Right cardiac atrium (tissue), 5 donors: ENCODE results near the gene CAPN8. TPM values are rescaled to one million over a fixed set of nuclear protein-coding genes. Genes with fewer than 3 reads are reported as not detected.

Experiments
- ATAC-seq, 2 donors: fragments of 200-7000 bp; cut with Tn5 transposase; one replicate each; pipeline versions ENCODE4 v1.8.0 to v1.9.1; 2020; ENCODE audit warnings: moderate library complexity in 2 of 2, mild to moderate bottlenecking in 1 of 2
- DNase-seq, 3 donors: peaks; one replicate each; pipeline ENCODE4 v3.0.0-alpha.2; 2020
- H3K27ac ChIP-seq: one replicate; pipeline ENCODE4 v1.5.1; 2013; ENCODE audit warnings: mild to moderate bottlenecking, low read length, control low read depth, moderate library complexity
- H3K27me3 ChIP-seq: one replicate; pipeline ENCODE4 v1.6.1; 2013; ENCODE audit not compliant: control insufficient read depth, insufficient read depth
- H3K4me1 ChIP-seq: one replicate; pipeline ENCODE4 v1.6.1; 2013; ENCODE audit warnings: low read length; ENCODE audit not compliant: control insufficient read depth, insufficient read depth
- H3K4me3 ChIP-seq: one replicate; pipeline ENCODE4 v1.5.1; 2013; ENCODE audit warnings: low read length, control low read depth
- H3K9me3 ChIP-seq: one replicate; pipeline ENCODE4 v1.6.1; 2013; ENCODE audit warnings: low read length; ENCODE audit not compliant: control insufficient read depth
- WGBS: extraction: QIAGEN DNeasy Blood & Tissue Kit; methylation state at CpG from one replicate; pipeline ENCODE4 v1.1.7; 2013; 5-methylcytosine and 5-hydroxymethylcytosine counted together
- intact Hi-C, 4 donors: fragments of 100-400 bp; cut with DNase I; formaldehyde crosslinking; loops; one replicate each; pipeline versions ENCODE4 v1.11.0 to v1.14.0; 2022 to 2023
- polyA plus RNA-seq: library from polyadenylated mRNA; stranded (reverse); fragments of 200-250 nt; gene quantifications from one replicate; pipeline ENCODE4 v1.2.3, GENCODE V29; 2013
- total RNA-seq, 4 donors: library from RNA; stranded (reverse); fragmentation: NEBNext Ultra II Directional; extraction: Animal tissue kit (Norgen Biotek cat#: 25700); gene quantifications; one replicate each; pipeline ENCODE4 v1.2.1, GENCODE V29; 2021
- donor health status: healthy with polysubstance abuse.
- donor health status: DM: no; HTN: yes; CAD: no.
- donor health status: DM: no; HTN: no; CAD: no.
- donor health status: DM: no; HTN: yes; CAD: no; lungs with severe emphysema.
- donor health status: DM: yes; HTN: yes; CAD: no.

Gene CAPN8
- total and polyA plus RNA-seq, 5 donors = 0.23 TPM; not detected in 4

DNA sequence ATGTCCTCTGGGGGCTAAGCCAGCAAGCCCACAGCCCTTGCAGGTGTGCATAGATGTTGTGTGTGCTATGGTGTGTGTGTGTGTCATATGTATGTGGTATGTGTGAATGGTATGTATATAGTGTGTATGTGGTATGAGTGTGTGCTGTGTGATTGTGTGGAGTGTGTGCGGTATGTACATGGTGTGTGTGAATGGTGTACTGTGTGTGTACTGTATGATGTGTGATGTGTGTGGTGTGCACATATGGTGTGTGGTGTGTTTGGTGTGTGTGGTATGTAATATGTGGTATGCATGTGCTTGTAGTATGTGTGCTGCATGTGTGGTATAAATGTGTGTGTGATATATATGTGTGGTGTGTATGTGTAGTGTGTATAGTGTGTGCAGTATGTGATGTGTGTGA, 107.0 kb downstream of the CAPN8 start:
- 99% methylated on average over 1 of the region's 1 CpG for WGBS

GRCh38 chr1:223557130-223557475, 108.4 kb downstream of the CAPN8 start:
- H3K4me1 ChIP-seq = no peaks in the 10 kb centered on the region
- no peak for ATAC-seq

More for the DNA sequence above, 107.0 kb downstream of the CAPN8 start:
- Histone ChIP-seq H3K27me3 (no peaks in the 10 kb centered on the region), H3K4me1 (no peaks in the 10 kb centered on the region), H3K9me3 (no peaks in the 10 kb centered on the region), H3K27ac (no peak overlapping the region), H3K4me3 (no peak overlapping the region)
- no peak for DNase-seq
- intact Hi-C loops = no loop called here
- no peak for ATAC-seq

GRCh38 chr1:223556414-223557129, 108.9 kb downstream of the CAPN8 start:
- WGBS = 47% methylated on average over 8 of the region's 8 CpGs
- DNase-seq (no peak), ATAC-seq (no peak)
- H3K27me3 ChIP-seq = no peaks in the 10 kb centered on the region
- H3K4me1 ChIP-seq = no peaks in the 10 kb centered on the region
- H3K4me3 ChIP-seq = no peak overlapping the region
- intact Hi-C loops = no loop called here
- no peaks in the 10 kb centered on the region for H3K9me3 ChIP-seq
- no peak overlapping the region for H3K27ac ChIP-seq

More at GRCh38 chr1:223557130-223557475, 108.4 kb downstream of the CAPN8 start:
- H3K9me3 ChIP-seq = no peaks in the 10 kb centered on the region
- H3K27ac ChIP-seq = no peak overlapping the region
- no peaks in the 10 kb centered on the region for H3K27me3 ChIP-seq
- 77% methylated on average over 5 of the region's 5 CpGs for WGBS
- intact Hi-C loops = no loop called here
- no peak overlapping the region for H3K4me3 ChIP-seq
- no peak for DNase-seq

GRCh38 chr1:223553957-223554356, 111.5 kb downstream of the CAPN8 start:
- intact Hi-C loops = no loop called here
- Histone ChIP-seq H3K4me1 (no peaks in the 10 kb centered on the region), H3K9me3 (no peaks in the 10 kb centered on the region), H3K4me3 (no peak overlapping the region), H3K27me3 (no peaks in the 10 kb centered on the region), H3K27ac (no peak overlapping the region)
- 93% methylated on average over 3 of the region's 3 CpGs for whole genome bisulfite sequencing
- DNase-seq (no peak), ATAC-seq (no peak)

DNA sequence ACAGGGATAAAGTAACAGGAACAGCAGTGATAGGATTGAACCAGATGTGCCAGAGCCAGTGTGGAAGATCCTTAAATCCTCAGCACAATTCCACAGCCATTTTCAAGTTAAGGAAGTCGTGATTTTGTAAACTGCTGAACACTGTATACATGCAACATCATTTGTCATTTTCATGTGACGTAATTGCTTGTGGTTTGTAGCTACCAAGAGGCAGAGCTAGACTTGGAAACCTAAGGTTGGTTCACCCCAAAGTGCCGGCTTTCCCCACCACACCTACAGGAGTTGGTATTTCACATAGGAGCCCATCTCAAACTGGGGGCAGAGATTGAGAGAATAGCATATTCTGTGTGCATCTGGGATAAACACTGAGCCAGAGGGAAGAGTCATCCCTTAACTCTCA, 113.9 kb downstream of the CAPN8 start:
- WGBS = 72% methylated on average over 3 of the region's 3 CpGs
- intact Hi-C loops = no loop called here
- ATAC-seq = no peak

DNA sequence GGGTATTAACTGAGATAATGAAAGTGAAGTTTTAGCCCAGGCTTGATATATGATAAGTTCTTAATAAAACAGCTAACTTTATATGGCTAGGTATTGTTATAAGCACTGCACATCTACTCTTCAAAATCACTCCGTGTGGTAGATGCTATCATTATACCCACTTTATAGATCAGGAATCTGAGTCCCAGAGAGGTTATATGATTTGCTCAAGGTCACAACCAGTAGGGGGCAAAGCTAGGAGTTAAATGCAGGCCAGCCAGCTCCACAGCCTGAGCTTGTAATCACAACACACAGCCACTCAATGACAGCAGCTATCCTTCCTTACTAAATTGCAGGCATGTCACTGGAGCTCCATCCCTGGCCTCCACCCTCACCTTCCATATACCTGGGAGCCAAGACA, 115.8 kb downstream of the CAPN8 start:
- H3K4me1 ChIP-seq = no peaks in the 10 kb centered on the region
- 88% methylated on average over 1 of the region's 1 CpG for WGBS

More for the DNA sequence above, 113.9 kb downstream of the CAPN8 start:
- Histone ChIP-seq H3K4me3 (no peak overlapping the region), H3K27me3 (no peaks in the 10 kb centered on the region), H3K27ac (no peak overlapping the region), H3K9me3 (no peaks in the 10 kb centered on the region), H3K4me1 (no peaks in the 10 kb centered on the region)
- DNase-seq = no peak

GRCh38 chr1:223547316-223548114, 118.0 kb downstream of the CAPN8 start:
- H3K9me3 ChIP-seq = no peaks in the 10 kb centered on the region
- no peaks in the 10 kb centered on the region for H3K27me3 ChIP-seq
- DNase-seq (no peak), ATAC-seq (no peak)
- no peak overlapping the region for H3K27ac ChIP-seq
- no peak overlapping the region for H3K4me3 ChIP-seq
- intact Hi-C loops = no loop called here
- H3K4me1 ChIP-seq = no peaks in the 10 kb centered on the region
- WGBS = 79% methylated on average over 7 of the region's 7 CpGs

More for the DNA sequence above, 115.8 kb downstream of the CAPN8 start:
- no peak for ATAC-seq
- H3K27me3 ChIP-seq = no peaks in the 10 kb centered on the region
- H3K4me3 ChIP-seq = no peak overlapping the region
- H3K27ac ChIP-seq = no peak overlapping the region
- no peaks in the 10 kb centered on the region for H3K9me3 ChIP-seq
- intact Hi-C loops = no loop called here
- DNase-seq = no peak

GRCh38 chr1:223545343-223545742, 120.2 kb downstream of the CAPN8 start:
- Histone ChIP-seq H3K27me3 (no peaks in the 10 kb centered on the region), H3K27ac (no peak overlapping the region), H3K9me3 (no peaks in the 10 kb centered on the region), H3K4me3 (no peak overlapping the region), H3K4me1 (no peaks in the 10 kb centered on the region)
- intact Hi-C loops = no loop called here
- DNase-seq = no peak
- no peak for ATAC-seq
- WGBS = 80% methylated on average over 4 of the region's 4 CpGs

GRCh38 chr1:223543560-223543959, 121.9 kb downstream of the CAPN8 start:
- intact Hi-C loops = no loop called here
- H3K4me1 ChIP-seq = no peaks in the 10 kb centered on the region
- H3K27me3 ChIP-seq = no peaks in the 10 kb centered on the region
- no peaks in the 10 kb centered on the region for H3K9me3 ChIP-seq
- no peak overlapping the region for H3K4me3 ChIP-seq
- DNase-seq (no peak), ATAC-seq (no peak)
- 85% methylated on average over 4 of the region's 4 CpGs for WGBS
- no peak overlapping the region for H3K27ac ChIP-seq

- Histone ChIP-seq H3K27me3 (no peaks in the 10 kb centered on the region), H3K27ac (no peak overlapping the region), H3K4me1 (no peaks in the 10 kb centered on the region), H3K9me3 (no peaks in the 10 kb centered on the region), H3K4me3 (no peak overlapping the region)
- no peak for ATAC-seq
- WGBS = 69% methylated on average over 4 of the region's 4 CpGs
- DNase-seq = no peak
- intact Hi-C loops = no loop called here
Observed at GRCh38 chr1:223542831-223543230, 122.7 kb downstream of the CAPN8 start.

GRCh38 chr1:223540485-223541106, 124.9 kb downstream of the CAPN8 start:
- no peaks in the 10 kb centered on the region for H3K4me1 ChIP-seq
- 72% methylated on average over 11 of the region's 11 CpGs for WGBS
- no peaks in the 10 kb centered on the region for H3K9me3 ChIP-seq
- ATAC-seq (no peak), DNase-seq (no peak)
- H3K27me3 ChIP-seq = no peaks in the 10 kb centered on the region
- intact Hi-C loops = no loop called here
- H3K4me3 ChIP-seq = no peak overlapping the region
- H3K27ac ChIP-seq = no peak overlapping the region
